GM12878 (cell line): ENCODE measurements around the gene PATL1. TPM values are rescaled to one million over a fixed set of nuclear protein-coding genes. Genes with fewer than 3 reads are reported as not detected.

Source experiments
- ATF7 ChIP-seq: fragments of 450-650 bp; IDR thresholded peaks from 2 replicates; pipeline ENCODE4 v1.6.1; 2016; ENCODE audit warnings: low read depth, mild to moderate bottlenecking
- CBFB ChIP-seq: IDR thresholded peaks from 2 replicates; pipeline ENCODE4 v1.6.1; 2016; ENCODE audit warnings: antibody characterized with exemption, low read depth
- CHD4 ChIP-seq: fragments of 200-600 bp; sonication (generic); IDR thresholded peaks from 2 replicates; pipeline ENCODE4 v1.6.1; 2016; ENCODE audit warnings: mild to moderate bottlenecking
- CREB1 ChIP-seq: IDR thresholded peaks from 2 replicates; pipeline ENCODE4 v1.6.1; 2012; ENCODE audit warnings: low read depth, mild to moderate bottlenecking, inconsistent platforms
- EGR1 ChIP-seq, 2 experiments: IDR thresholded peaks; 1 replicate in 1 of 2; 2 replicates in 1 of 2; pipeline ENCODE4 v1.6.1; 2011 to 2012; ENCODE audit warnings: low read depth in 2 of 2, low read length in 2 of 2, borderline replicate concordance in 1 of 2, mild to moderate bottlenecking in 1 of 2, moderate library complexity in 1 of 2
- GATAD2B ChIP-seq: fragments of 450-650 bp; conservative IDR thresholded peaks from 2 replicates; pipeline ENCODE4 v1.6.1; 2017; ENCODE audit warnings: low read depth, mild to moderate bottlenecking, moderate library complexity
- HCFC1 ChIP-seq: fragments of 150-350 bp; IDR thresholded peaks from 2 replicates; pipeline ENCODE4 v1.6.1; 2014; ENCODE audit warnings: low read length
- HDGF ChIP-seq: fragments of 450-650 bp; IDR thresholded peaks from 2 replicates; pipeline ENCODE4 v1.6.1; 2016; ENCODE audit warnings: antibody characterized with exemption
- LARP7 ChIP-seq: fragments of 450-650 bp; IDR thresholded peaks from 2 replicates; pipeline ENCODE4 v1.6.1; 2017; ENCODE audit warnings: mild to moderate bottlenecking
- MEF2B ChIP-seq: fragments of 450-650 bp; IDR thresholded peaks from 2 replicates; pipeline ENCODE4 v1.6.1; 2018; ENCODE audit warnings: mild to moderate bottlenecking, moderate library complexity; ENCODE audit not compliant: partially characterized antibody, poor library complexity, severe bottlenecking
- NR2C2 ChIP-seq: IDR thresholded peaks from 2 replicates; pipeline ENCODE4 v1.6.1; 2011; ENCODE audit warnings: borderline replicate concordance, low read depth; ENCODE audit not compliant: control insufficient read depth, insufficient read length
- PML ChIP-seq: IDR thresholded peaks from 2 replicates; pipeline ENCODE4 v1.6.1; 2012; ENCODE audit warnings: low read length, inconsistent platforms
- POLR2A ChIP-seq: IDR thresholded peaks from 2 replicates; pipeline ENCODE4 v1.6.1; 2011; ENCODE audit warnings: low read depth, mild to moderate bottlenecking, low read length
- POLR2AphosphoS2 ChIP-seq: IDR thresholded peaks from 2 replicates; pipeline ENCODE4 v1.6.1; 2011; ENCODE audit warnings: low read depth, mild to moderate bottlenecking, low read length, improper control_type of control experiment, moderate library complexity
- RAD51 ChIP-seq: fragments of 450-650 bp; IDR thresholded peaks from 2 replicates; pipeline ENCODE4 v1.6.1; 2016; ENCODE audit warnings: moderate library complexity, mild to moderate bottlenecking, inconsistent platforms
- RBBP5 ChIP-seq: fragments of 200-600 bp; sonication (generic); conservative IDR thresholded peaks from 2 replicates; pipeline ENCODE4 v1.6.1; 2016
- SMAD5 ChIP-seq: IDR thresholded peaks from 2 replicates; pipeline ENCODE4 v1.6.1; 2016; ENCODE audit warnings: antibody characterized with exemption, low read depth
- TCF3 ChIP-seq: IDR thresholded peaks from 2 replicates; pipeline ENCODE4 v1.6.1; 2012; ENCODE audit warnings: low read depth, mild to moderate bottlenecking, low read length, borderline replicate concordance; ENCODE audit not compliant: insufficient read depth
- TCF7 ChIP-seq: IDR thresholded peaks from 2 replicates; pipeline ENCODE4 v1.6.1; 2014; ENCODE audit warnings: antibody characterized with exemption, borderline replicate concordance
- ZNF207 ChIP-seq: fragments of 450-650 bp; IDR thresholded peaks from 2 replicates; pipeline ENCODE4 v1.6.1; 2014; ENCODE audit warnings: antibody characterized with exemption, mild to moderate bottlenecking, borderline replicate concordance
- ZNF384 ChIP-seq: IDR thresholded peaks from 2 replicates; pipeline ENCODE4 v1.6.1; 2012; ENCODE audit warnings: low read depth, mild to moderate bottlenecking, low read length, improper control_type of control experiment, borderline replicate concordance
- polyA plus RNA-seq, 11 experiments: library from polyadenylated mRNA; depleted of rRNA in 4 of 11; unstranded in 6 of 11; stranded (reverse) in 5 of 11; fragments of >200 nt; fragmentation: Nextera tagmentation in 4 of 11; fragmentation: Illumina TruSeq in 1 of 11; extraction: Ambion mirVana in 4 of 11; extraction: Trizol in 1 of 11; gene quantifications; 1 replicate in 1 of 11; 2 replicates in 10 of 11; pipeline versions ENCODE4 v1.2.1 to v1.2.3, GENCODE V29; 2011 to 2016; ENCODE audit warnings: inconsistent platforms in 2 of 11, missing spikeins in 2 of 11, low read depth in 1 of 11
- total RNA-seq, 4 experiments: library from RNA; depleted of rRNA in 3 of 4; stranded (reverse); fragments of >200 nt in 3 of 4; fragmentation: Illumina TruSeq in 1 of 4; extraction: Trizol in 1 of 4; gene quantifications; 2 replicates each; pipeline versions ENCODE4 v1.2.1 to v1.2.3, GENCODE V29; 2013 to 2021
- TF ChIP-seq, protein P1 (sequence below): IDR thresholded peaks from 2 replicates; pipeline ENCODE4 v1.6.1; 2012; ENCODE audit warnings: low read depth, low read length, improper control_type of control experiment
- TF ChIP-seq, protein P2 (sequence below): fragments of 450-650 bp; IDR thresholded peaks from 2 replicates; pipeline ENCODE4 v1.6.1; 2017; ENCODE audit warnings: low read depth, mild to moderate bottlenecking, moderate library complexity
- TF ChIP-seq, protein P3 (sequence below): fragments of 150-350 bp; IDR thresholded peaks from 2 replicates; pipeline ENCODE4 v1.6.1; 2014; ENCODE audit warnings: mild to moderate bottlenecking, low read depth, low read length
- TF ChIP-seq, protein P4 (sequence below): IDR thresholded peaks from 2 replicates; pipeline ENCODE4 v1.6.1; 2012; ENCODE audit warnings: low read length, inconsistent platforms

The PATL1 gene
- total and polyA plus RNA-seq, 10 of the 15 experiments (the other 5 are each of a cell fraction or from before 2014, with no cell fraction given): 5.3 to 62.0 (median 14.9) TPM

DNA sequence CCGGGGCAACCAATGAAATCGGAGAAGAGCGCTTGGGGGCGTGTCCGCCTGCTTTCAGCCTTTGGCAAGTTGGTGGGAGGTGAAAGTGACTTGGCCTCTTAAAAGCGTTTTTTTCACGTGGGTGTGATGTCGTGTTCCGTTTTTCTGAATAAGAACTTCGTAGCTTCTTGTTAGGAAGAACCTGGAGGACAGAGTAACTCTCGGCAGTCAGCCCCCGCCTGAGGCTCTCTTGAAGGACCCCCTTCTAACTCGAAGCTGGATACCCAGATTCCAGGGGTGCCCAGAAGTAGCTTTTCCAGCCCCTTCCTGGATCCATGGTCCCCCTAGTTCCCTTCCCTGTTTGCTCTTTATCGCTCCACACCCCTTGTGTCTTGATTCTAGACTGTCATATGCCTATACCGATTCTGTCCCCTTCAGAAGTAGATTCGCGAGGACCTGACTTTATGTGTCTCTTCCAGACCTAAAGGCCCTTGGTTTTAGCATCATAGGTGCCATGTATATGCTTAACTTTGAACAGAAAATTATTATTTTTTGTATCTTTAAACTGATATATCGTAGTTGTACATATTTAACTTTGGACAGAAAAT lies 52.3 kb downstream of the PATL1 start (continued):
- TF ChIP-seq, protein P1, sequence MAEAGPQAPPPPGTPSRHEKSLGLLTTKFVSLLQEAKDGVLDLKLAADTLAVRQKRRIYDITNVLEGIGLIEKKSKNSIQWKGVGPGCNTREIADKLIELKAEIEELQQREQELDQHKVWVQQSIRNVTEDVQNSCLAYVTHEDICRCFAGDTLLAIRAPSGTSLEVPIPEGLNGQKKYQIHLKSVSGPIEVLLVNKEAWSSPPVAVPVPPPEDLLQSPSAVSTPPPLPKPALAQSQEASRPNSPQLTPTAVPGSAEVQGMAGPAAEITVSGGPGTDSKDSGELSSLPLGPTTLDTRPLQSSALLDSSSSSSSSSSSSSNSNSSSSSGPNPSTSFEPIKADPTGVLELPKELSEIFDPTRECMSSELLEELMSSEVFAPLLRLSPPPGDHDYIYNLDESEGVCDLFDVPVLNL: 0 out of 2 replicates have a peak, but pooled peaks have one; percentile 21
- TF ChIP-seq RBBP5 (no peak), LARP7 (peak; percentile 36; the same call in 1 of the 2 replicates), TCF7 (no peak), POLR2AphosphoS2 (0 out of 2 replicates have a peak, but pooled peaks have one; percentile 34), NR2C2 (no peak), MEF2B (peak; percentile 27), CREB1 (no peak), ZNF207 (0 out of 2 replicates have a peak, but pooled peaks have one; percentile 84), ATF7 (no peak; the same call in 1 of the 2 replicates), CBFB (0 out of 2 replicates have a peak, but pooled peaks have one; percentile 47), HCFC1 (no peak), PML (0 out of 2 replicates have a peak, but pooled peaks have one; percentile 54), CHD4 (no peak), ZNF384 (peak; percentile 79), EGR1 (IDR thresholded peaks at IDR 0.05; ENCODE audit: borderline replicate concordance in 1 of 2, low read depth in 2 of 2, low read length in 2 of 2) (0 out of 3 replicates have a peak, but pooled peaks of 1 of the 2 experiments have one; percentile 42), RAD51 (peak; percentile 6; the same call in 1 of the 2 replicates), POLR2A (peak; percentile 61; the same call in 1 of the 2 replicates), GATAD2B (peak; percentile 56; the same call in 1 of the 2 replicates), TCF3 (no peak), SMAD5 (0 out of 2 replicates have a peak, but pooled peaks have one; percentile 38), HDGF (no peak)
- TF ChIP-seq, protein P2, sequence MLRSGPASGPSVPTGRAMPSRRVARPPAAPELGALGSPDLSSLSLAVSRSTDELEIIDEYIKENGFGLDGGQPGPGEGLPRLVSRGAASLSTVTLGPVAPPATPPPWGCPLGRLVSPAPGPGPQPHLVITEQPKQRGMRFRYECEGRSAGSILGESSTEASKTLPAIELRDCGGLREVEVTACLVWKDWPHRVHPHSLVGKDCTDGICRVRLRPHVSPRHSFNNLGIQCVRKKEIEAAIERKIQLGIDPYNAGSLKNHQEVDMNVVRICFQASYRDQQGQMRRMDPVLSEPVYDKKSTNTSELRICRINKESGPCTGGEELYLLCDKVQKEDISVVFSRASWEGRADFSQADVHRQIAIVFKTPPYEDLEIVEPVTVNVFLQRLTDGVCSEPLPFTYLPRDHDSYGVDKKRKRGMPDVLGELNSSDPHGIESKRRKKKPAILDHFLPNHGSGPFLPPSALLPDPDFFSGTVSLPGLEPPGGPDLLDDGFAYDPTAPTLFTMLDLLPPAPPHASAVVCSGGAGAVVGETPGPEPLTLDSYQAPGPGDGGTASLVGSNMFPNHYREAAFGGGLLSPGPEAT: 0 out of 2 replicates have a peak, but pooled peaks have one; percentile 32
- TF ChIP-seq, protein P3, sequence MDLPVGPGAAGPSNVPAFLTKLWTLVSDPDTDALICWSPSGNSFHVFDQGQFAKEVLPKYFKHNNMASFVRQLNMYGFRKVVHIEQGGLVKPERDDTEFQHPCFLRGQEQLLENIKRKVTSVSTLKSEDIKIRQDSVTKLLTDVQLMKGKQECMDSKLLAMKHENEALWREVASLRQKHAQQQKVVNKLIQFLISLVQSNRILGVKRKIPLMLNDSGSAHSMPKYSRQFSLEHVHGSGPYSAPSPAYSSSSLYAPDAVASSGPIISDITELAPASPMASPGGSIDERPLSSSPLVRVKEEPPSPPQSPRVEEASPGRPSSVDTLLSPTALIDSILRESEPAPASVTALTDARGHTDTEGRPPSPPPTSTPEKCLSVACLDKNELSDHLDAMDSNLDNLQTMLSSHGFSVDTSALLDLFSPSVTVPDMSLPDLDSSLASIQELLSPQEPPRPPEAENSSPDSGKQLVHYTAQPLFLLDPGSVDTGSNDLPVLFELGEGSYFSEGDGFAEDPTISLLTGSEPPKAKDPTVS: no peak
- TF ChIP-seq, protein P4, sequence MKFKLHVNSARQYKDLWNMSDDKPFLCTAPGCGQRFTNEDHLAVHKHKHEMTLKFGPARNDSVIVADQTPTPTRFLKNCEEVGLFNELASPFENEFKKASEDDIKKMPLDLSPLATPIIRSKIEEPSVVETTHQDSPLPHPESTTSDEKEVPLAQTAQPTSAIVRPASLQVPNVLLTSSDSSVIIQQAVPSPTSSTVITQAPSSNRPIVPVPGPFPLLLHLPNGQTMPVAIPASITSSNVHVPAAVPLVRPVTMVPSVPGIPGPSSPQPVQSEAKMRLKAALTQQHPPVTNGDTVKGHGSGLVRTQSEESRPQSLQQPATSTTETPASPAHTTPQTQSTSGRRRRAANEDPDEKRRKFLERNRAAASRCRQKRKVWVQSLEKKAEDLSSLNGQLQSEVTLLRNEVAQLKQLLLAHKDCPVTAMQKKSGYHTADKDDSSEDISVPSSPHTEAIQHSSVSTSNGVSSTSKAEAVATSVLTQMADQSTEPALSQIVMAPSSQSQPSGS: no peak
